Stimulated activated CD4-positive, alpha-beta T cell treated with anti-CD3 and anti-CD28 coated beads, Interleukin-15, amount 100 ng/mL, for 24 hours (primary cell): ENCODE data around the gene SOD2.
A peak's percentile ranks its signal among the peaks of the same experiment; 100 is the strongest.
"Not testable (repeated sequence)": the region's sequence is repeated elsewhere in the genome, so short reads cannot be mapped to it uniquely, and the experiment has no call there.

Experiments
- DNase-seq: peaks from one replicate; pipeline ENCODE4 v3.0.0-alpha.2; 2020

The SOD2 gene

GRCh38 chr6:159715605-159716004, 22.6 kb upstream of the SOD2 start:
- no peak for DNase-seq

GRCh38 chr6:159715166-159715565, 22.1 kb upstream of the SOD2 start:
- DNase-seq = no peak

- DNase-seq = no peak
Measured at GRCh38 chr6:159714404-159714803, 21.4 kb upstream of the SOD2 start.

- DNase-seq = no peak
Measured at GRCh38 chr6:159713984-159714383, 20.9 kb upstream of the SOD2 start.

- not testable (repeated sequence) for DNase-seq
Measured at GRCh38 chr6:159712389-159712788, 19.3 kb upstream of the SOD2 start.

GRCh38 chr6:159710603-159711002, 17.6 kb upstream of the SOD2 start:
- not testable (repeated sequence) for DNase-seq

GRCh38 chr6:159701413-159701999, 8.5 kb upstream of the SOD2 start:
- DNase-seq = peak; percentile 26

- no peak for DNase-seq
Measured at GRCh38 chr6:159700970-159701369, 7.9 kb upstream of the SOD2 start.

GRCh38 chr6:159695984-159696383, 2.9 kb upstream of the SOD2 start:
- DNase-seq = no peak

GRCh38 chr6:159693894-159694545, 979 bp upstream of the SOD2 start:
- DNase-seq = peak; percentile 22

GRCh38 chr6:159692303-159693127, 526 bp downstream of the SOD2 start:
- DNase-seq = peak; percentile 73

GRCh38 chr6:159691963-159692287, 1.1 kb downstream of the SOD2 start:
- DNase-seq = no peak

GRCh38 chr6:159691133-159691962, 1.7 kb downstream of the SOD2 start:
- no peak for DNase-seq

- DNase-seq = not testable (repeated sequence)
Measured at GRCh38 chr6:159690135-159690534, 2.9 kb downstream of the SOD2 start.

- no peak for DNase-seq
Measured at GRCh38 chr6:159689001-159689400, 4.0 kb downstream of the SOD2 start.

- no peak for DNase-seq
Measured at GRCh38 chr6:159688266-159688905, 4.7 kb downstream of the SOD2 start.

GRCh38 chr6:159687341-159687740, 5.7 kb downstream of the SOD2 start:
- no peak for DNase-seq

- DNase-seq = no peak
Measured at GRCh38 chr6:159686703-159687102, 6.3 kb downstream of the SOD2 start.

- no peak for DNase-seq
Measured at GRCh38 chr6:159686040-159686439, 7.0 kb downstream of the SOD2 start.

- no peak for DNase-seq
Measured at GRCh38 chr6:159684013-159684304, 9.1 kb downstream of the SOD2 start.

GRCh38 chr6:159682810-159683209, 10.2 kb downstream of the SOD2 start:
- no peak for DNase-seq

- DNase-seq = no peak
Measured at GRCh38 chr6:159682295-159682694, 10.7 kb downstream of the SOD2 start.
